Measurements from ENCODE around the gene ABHD8. TPM values are rescaled to one million over a fixed set of nuclear protein-coding genes. Genes with fewer than 3 reads are reported as not detected.

The ABHD8 gene
- total and polyA plus RNA-seq, 2 donors (not counting 1 experiment from before 2014, with no cell fraction given), result 3.9 to 16.8 TPM

DNA sequence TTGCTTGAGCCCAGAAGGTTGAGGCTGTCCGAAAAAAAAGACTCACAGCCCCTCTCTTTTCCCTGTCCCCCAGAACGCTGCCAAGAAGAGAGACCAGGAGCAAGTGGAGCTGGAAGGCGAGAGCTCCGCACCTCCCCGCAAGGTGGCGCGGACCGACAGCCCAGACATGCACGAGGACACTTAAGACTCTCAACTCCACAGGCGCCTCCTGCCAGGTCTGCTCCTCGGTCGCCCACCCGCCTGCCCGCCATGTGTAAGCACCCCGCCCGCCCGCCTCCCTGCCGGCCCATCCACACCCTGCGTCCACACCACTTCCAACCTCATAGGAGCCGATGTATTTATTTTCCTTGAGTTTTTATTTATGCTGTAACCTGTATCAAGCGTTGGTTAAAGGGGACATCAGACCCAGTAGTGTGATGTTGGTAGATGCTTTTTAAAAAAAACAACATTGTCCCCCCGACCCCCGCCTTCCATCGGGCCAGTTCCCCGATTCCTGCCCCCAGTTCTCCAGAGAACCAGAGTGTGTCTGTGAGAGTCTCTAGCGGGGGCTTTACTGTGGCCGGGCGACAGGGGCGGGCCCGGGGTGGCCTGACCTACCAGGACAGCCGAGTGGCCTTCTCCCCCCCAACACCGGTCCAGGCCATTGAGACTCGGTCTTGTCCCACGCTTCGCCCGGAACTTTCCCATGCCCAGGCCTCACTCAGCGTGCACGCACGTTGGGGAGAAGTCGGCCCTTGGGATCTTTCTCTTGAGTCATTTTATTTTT is 16.4 kb upstream of the ABHD8 start:
- H3K9ac ChIP-seq (ENCODE audit: insufficient read depth, low read length), result no peak overlapping the region
- no peaks in the 10 kb centered on the region for H3K27me3 ChIP-seq (ENCODE audit: control insufficient read depth, insufficient read depth, low read length)
- H2AFZ ChIP-seq (ENCODE audit: low read length), result no peak overlapping the region
- H3K4me2 ChIP-seq (ENCODE audit: extremely low read depth, insufficient read depth, low read length), result no peak overlapping the region
- DNase-seq (ENCODE audit: low read depth in 2 of 2), result no peak
- H3K79me2 ChIP-seq (ENCODE audit: control insufficient read depth, insufficient read depth, low read length), result no peaks in the 10 kb centered on the region
- no peak for TF ChIP-seq EZH2 (IDR thresholded peaks at IDR 0.05; ENCODE audit: low read length, missing control alignments)
- H3K36me3 ChIP-seq (ENCODE audit: control insufficient read depth, insufficient read depth, low read length), result peaks cover 23% of the 10 kb centered on the region
- no peaks in the 10 kb centered on the region for H3K4me1 ChIP-seq (ENCODE audit: control insufficient read depth, extremely low read depth, insufficient read depth, low read length)
- no peaks in the 10 kb centered on the region for H3K9me3 ChIP-seq (ENCODE audit: control insufficient read depth, insufficient read depth, low read depth, low read length)
- H4K20me1 ChIP-seq (ENCODE audit: control insufficient read depth, extremely low read depth, insufficient read depth, low read length), result no peaks in the 10 kb centered on the region
- H3K27ac ChIP-seq (ENCODE audit: insufficient read depth, low read length), result no peak overlapping the region
- H3K4me3 ChIP-seq (replicated peaks in 1 of 4; ENCODE audit: control extremely low read depth in 1 of 4, insufficient read depth in 1 of 4, low read depth in 3 of 4, low read length in 4 of 4), result no peak overlapping the region

DNA sequence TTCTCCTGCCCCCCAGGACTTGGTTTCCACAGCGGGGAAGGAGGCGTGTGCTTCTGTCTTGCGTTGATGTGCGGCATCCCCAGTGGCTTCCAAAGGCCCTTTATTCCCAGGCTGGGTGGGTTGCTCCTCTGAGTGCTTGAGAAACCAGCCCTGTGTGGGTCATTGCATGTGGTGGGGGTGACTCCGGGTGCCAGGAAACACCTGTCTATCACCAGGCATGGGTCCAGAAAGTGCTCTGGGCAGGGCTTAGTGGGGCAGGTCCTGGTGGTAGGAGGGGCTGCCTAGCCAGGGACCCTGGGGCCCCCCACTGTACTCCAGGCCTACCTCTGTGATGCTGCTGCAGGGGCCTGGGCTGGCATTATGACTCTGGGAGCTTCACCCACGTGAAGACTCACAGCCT is 15.7 kb upstream of the ABHD8 start:
- Histone ChIP-seq H3K36me3 (ENCODE audit: control insufficient read depth, insufficient read depth, low read length) (peaks cover 27% of the 10 kb centered on the region), H3K27me3 (ENCODE audit: control insufficient read depth, insufficient read depth, low read length) (no peaks in the 10 kb centered on the region), H4K20me1 (ENCODE audit: control insufficient read depth, extremely low read depth, insufficient read depth, low read length) (no peaks in the 10 kb centered on the region), H3K4me1 (ENCODE audit: control insufficient read depth, extremely low read depth, insufficient read depth, low read length) (no peaks in the 10 kb centered on the region), H3K79me2 (ENCODE audit: control insufficient read depth, insufficient read depth, low read length) (no peaks in the 10 kb centered on the region), H3K9ac (ENCODE audit: insufficient read depth, low read length) (no peak overlapping the region), H3K4me3 (replicated peaks in 1 of 4; ENCODE audit: control extremely low read depth in 1 of 4, insufficient read depth in 1 of 4, low read depth in 3 of 4, low read length in 4 of 4) (no peak overlapping the region), H3K27ac (ENCODE audit: insufficient read depth, low read length) (no peak overlapping the region), H2AFZ (ENCODE audit: low read length) (no peak overlapping the region), H3K9me3 (ENCODE audit: control insufficient read depth, insufficient read depth, low read depth, low read length) (no peaks in the 10 kb centered on the region), H3K4me2 (ENCODE audit: extremely low read depth, insufficient read depth, low read length) (no peak overlapping the region)
- no peak for TF ChIP-seq EZH2 (IDR thresholded peaks at IDR 0.05; ENCODE audit: low read length, missing control alignments)
- no peak for DNase-seq (ENCODE audit: low read depth in 2 of 2)

DNA sequence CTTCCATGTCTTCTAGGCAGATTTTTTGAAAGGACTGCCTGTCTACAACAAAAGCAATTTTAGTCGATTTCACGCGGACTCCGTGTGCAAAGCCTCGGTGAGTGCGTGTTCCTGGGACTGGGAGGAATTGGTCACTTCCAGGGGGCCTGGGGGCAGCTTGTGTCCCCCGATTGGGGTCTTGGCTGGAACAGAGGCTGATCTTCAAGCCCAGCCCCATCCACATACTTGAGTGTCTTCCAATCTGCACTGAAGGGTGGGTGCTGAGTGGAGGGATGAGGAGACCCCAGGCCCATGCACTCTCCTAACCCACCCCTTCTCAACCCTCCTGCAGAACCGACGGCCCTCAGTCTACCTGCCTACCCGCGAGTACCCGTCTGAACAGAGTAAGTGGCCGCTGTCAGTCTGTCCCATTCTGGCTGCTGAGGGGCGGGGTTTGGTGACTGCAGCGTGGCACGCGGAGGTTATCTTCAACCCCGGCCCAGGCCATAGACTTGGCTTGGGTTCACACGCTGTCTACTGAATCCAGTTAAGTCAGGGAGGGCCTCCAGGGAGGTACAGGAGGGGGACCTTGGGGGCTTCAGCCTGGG is 10.9 kb upstream of the ABHD8 start:
- TF ChIP-seq, protein P1, sequence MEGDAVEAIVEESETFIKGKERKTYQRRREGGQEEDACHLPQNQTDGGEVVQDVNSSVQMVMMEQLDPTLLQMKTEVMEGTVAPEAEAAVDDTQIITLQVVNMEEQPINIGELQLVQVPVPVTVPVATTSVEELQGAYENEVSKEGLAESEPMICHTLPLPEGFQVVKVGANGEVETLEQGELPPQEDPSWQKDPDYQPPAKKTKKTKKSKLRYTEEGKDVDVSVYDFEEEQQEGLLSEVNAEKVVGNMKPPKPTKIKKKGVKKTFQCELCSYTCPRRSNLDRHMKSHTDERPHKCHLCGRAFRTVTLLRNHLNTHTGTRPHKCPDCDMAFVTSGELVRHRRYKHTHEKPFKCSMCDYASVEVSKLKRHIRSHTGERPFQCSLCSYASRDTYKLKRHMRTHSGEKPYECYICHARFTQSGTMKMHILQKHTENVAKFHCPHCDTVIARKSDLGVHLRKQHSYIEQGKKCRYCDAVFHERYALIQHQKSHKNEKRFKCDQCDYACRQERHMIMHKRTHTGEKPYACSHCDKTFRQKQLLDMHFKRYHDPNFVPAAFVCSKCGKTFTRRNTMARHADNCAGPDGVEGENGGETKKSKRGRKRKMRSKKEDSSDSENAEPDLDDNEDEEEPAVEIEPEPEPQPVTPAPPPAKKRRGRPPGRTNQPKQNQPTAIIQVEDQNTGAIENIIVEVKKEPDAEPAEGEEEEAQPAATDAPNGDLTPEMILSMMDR (conservative IDR thresholded peaks at IDR 0.05 in 1 of 2, IDR thresholded peaks at IDR 0.05 in 1 of 2; ENCODE audit: low read depth in 1 of 2, low read length in 2 of 2), result no peak
- TF ChIP-seq EZH2 (IDR thresholded peaks at IDR 0.05; ENCODE audit: low read length, missing control alignments), result no peak
- Histone ChIP-seq H3K27ac (ENCODE audit: insufficient read depth, low read length) (no peak overlapping the region), H3K27me3 (ENCODE audit: control insufficient read depth, insufficient read depth, low read length) (no peaks in the 10 kb centered on the region), H3K36me3 (ENCODE audit: control insufficient read depth, insufficient read depth, low read length) (peaks cover 16% of the 10 kb centered on the region), H3K4me2 (ENCODE audit: extremely low read depth, insufficient read depth, low read length) (no peak overlapping the region), H2AFZ (ENCODE audit: low read length) (no peak overlapping the region), H3K9me3 (ENCODE audit: control insufficient read depth, insufficient read depth, low read depth, low read length) (no peaks in the 10 kb centered on the region), H3K79me2 (ENCODE audit: control insufficient read depth, insufficient read depth, low read length) (peaks cover 38% of the 10 kb centered on the region), H3K4me1 (ENCODE audit: control insufficient read depth, extremely low read depth, insufficient read depth, low read length) (peaks cover 7% of the 10 kb centered on the region), H4K20me1 (ENCODE audit: control insufficient read depth, extremely low read depth, insufficient read depth, low read length) (no peaks in the 10 kb centered on the region), H3K4me3 (replicated peaks in 1 of 4; ENCODE audit: control extremely low read depth in 1 of 4, insufficient read depth in 1 of 4, low read depth in 3 of 4, low read length in 4 of 4) (no peak overlapping the region), H3K9ac (ENCODE audit: insufficient read depth, low read length) (no peak overlapping the region)
- no peak for DNase-seq (ENCODE audit: low read depth in 2 of 2)
